ENCODE data around the gene VPS4B.
"Not testable (repeated sequence)": the region's sequence is repeated elsewhere in the genome, so short reads cannot be mapped to it uniquely, and the experiment has no call there.

VPS4B gene

GRCh38 chr18:63366213-63367052 lies 55.8 kb downstream of the VPS4B start:
- DNase-seq, result peak; percentile 74

- peak; percentile 6 for DNase-seq
These were observed 56.4 kb downstream of the VPS4B start for GRCh38 chr18:63365876-63366212.

- DNase-seq, result peak; percentile 17
These were observed 58.3 kb downstream of the VPS4B start for GRCh38 chr18:63363951-63364350.

GRCh38 chr18:63363420-63363819 lies 58.9 kb downstream of the VPS4B start:
- DNase-seq, result not testable (repeated sequence)

GRCh38 chr18:63356272-63356896 lies 65.9 kb downstream of the VPS4B start:
- no peak for DNase-seq

- no peak for DNase-seq
These were observed 72.0 kb downstream of the VPS4B start for GRCh38 chr18:63350230-63350629.

- no peak for DNase-seq
These were observed 73.7 kb downstream of the VPS4B start for GRCh38 chr18:63348508-63349136.

- no peak for DNase-seq
These were observed 75.6 kb downstream of the VPS4B start for GRCh38 chr18:63346480-63347183.

- DNase-seq, result no peak
These were observed 76.2 kb downstream of the VPS4B start for GRCh38 chr18:63346031-63346430.

- no peak for DNase-seq
These were observed 77.4 kb downstream of the VPS4B start for GRCh38 chr18:63344918-63345317.

GRCh38 chr18:63344263-63344662 lies 78.0 kb downstream of the VPS4B start:
- no peak for DNase-seq

GRCh38 chr18:63342206-63342605 lies 80.1 kb downstream of the VPS4B start:
- peak; percentile 14 for DNase-seq

- DNase-seq, result peak; percentile 55
These were observed 82.3 kb downstream of the VPS4B start for GRCh38 chr18:63339920-63340484.

Data from stimulated activated CD4-positive, alpha-beta T cell treated with anti-CD3 and anti-CD28 coated beads, Interleukin-4, amount 100 ng/mL, for 24 hours (primary cell).